GM23338 (cell line): Measurements from ENCODE around the gene ALDH16A1. TPM values are rescaled to one million over a fixed set of nuclear protein-coding genes. Genes with fewer than 3 reads are reported as not detected.

Experiments
- ATAC-seq: fragments of 200-7000 bp; cut with Tn5 transposase; 3 replicates; pipeline ENCODE4 v1.9.1; 2020
- DNase-seq: peaks from one replicate; pipeline ENCODE4 v3.0.0-alpha.2; 2015; ENCODE audit warnings: low spot score
- H2AFZ ChIP-seq: fragments of 200-600 bp; sonication (generic); 2 replicates; pipeline ENCODE4 v1.8.0; 2016; ENCODE audit warnings: antibody characterized with exemption, mild to moderate bottlenecking, moderate library complexity
- H3F3A ChIP-seq: fragments of 200-600 bp; sonication (generic); replicated peaks from 2 replicates; pipeline ENCODE4 v1.8.0; 2017; ENCODE audit warnings: antibody characterized with exemption, mixed run types, low read depth
- H3K27ac ChIP-seq: fragments of 200-600 bp; sonication (generic); 2 replicates; pipeline ENCODE4 v1.6.1; 2016; ENCODE audit warnings: low read depth
- H3K27me3 ChIP-seq: fragments of 200-600 bp; sonication (generic); 2 replicates; pipeline ENCODE4 v1.8.0; 2016; ENCODE audit warnings: mild to moderate bottlenecking, mixed run types, moderate library complexity; ENCODE audit not compliant: insufficient read depth
- H3K36me3 ChIP-seq: fragments of 200-600 bp; sonication (generic); 2 replicates; pipeline ENCODE4 v1.8.0; 2016; ENCODE audit warnings: mild to moderate bottlenecking; ENCODE audit not compliant: insufficient read depth
- H3K4me1 ChIP-seq: fragments of 200-600 bp; sonication (generic); 2 replicates; pipeline ENCODE4 v1.8.0; 2016; ENCODE audit warnings: mild to moderate bottlenecking, moderate library complexity; ENCODE audit not compliant: insufficient read depth
- H3K4me2 ChIP-seq: fragments of 200-600 bp; sonication (generic); 2 replicates; pipeline ENCODE4 v1.7.1; 2017; ENCODE audit warnings: mixed run types
- H3K4me3 ChIP-seq: fragments of 200-600 bp; sonication (generic); 2 replicates; pipeline ENCODE4 v1.6.1; 2016; ENCODE audit warnings: mixed run types
- H3K79me2 ChIP-seq: fragments of 200-600 bp; sonication (generic); replicated peaks from 2 replicates; pipeline ENCODE4 v1.8.0; 2017; ENCODE audit warnings: mild to moderate bottlenecking; ENCODE audit not compliant: insufficient read depth
- H3K9me2 ChIP-seq: fragments of 200-600 bp; sonication (generic); 2 replicates; pipeline ENCODE4 v1.8.0; 2017; ENCODE audit not compliant: insufficient read depth
- H4K20me1 ChIP-seq: fragments of 200-600 bp; sonication (generic); replicated peaks from 2 replicates; pipeline ENCODE4 v1.8.0; 2017; ENCODE audit warnings: mild to moderate bottlenecking; ENCODE audit not compliant: insufficient read depth
- H3K27ac Mint-ChIP-seq: 2 replicates; pipeline ENCODE4 v1.8.0; 2020; ENCODE audit warnings: inconsistent platforms, mild to moderate bottlenecking, moderate library complexity, mixed read lengths
- H3K27me3 Mint-ChIP-seq: 3 replicates; pipeline ENCODE4 v1.8.0; 2022; ENCODE audit warnings: low read depth, mild to moderate bottlenecking, moderate library complexity, mixed read lengths, inconsistent platforms; ENCODE audit not compliant: insufficient read depth, poor library complexity
- H3K36me3 Mint-ChIP-seq: 3 replicates; pipeline ENCODE4 v1.8.0; 2021; ENCODE audit warnings: low read depth, mild to moderate bottlenecking, inconsistent platforms, moderate library complexity, mixed read lengths
- H3K4me1 Mint-ChIP-seq: 3 replicates; pipeline ENCODE4 v1.8.0; 2020; ENCODE audit warnings: mild to moderate bottlenecking, inconsistent platforms, mixed read lengths
- H3K4me3 Mint-ChIP-seq: 3 replicates; pipeline ENCODE4 v1.8.0; 2021; ENCODE audit warnings: moderate library complexity, mild to moderate bottlenecking, inconsistent platforms, mixed read lengths
- H3K9me3 Mint-ChIP-seq: 3 replicates; pipeline ENCODE4 v1.8.0; 2020; ENCODE audit warnings: moderate library complexity, mild to moderate bottlenecking, inconsistent platforms, mixed read lengths
- CREB1 ChIP-seq: fragments of 250-450 bp; sonication (Bioruptor Pico); IDR thresholded peaks from 2 replicates; pipeline ENCODE4 v1.5.0; 2020; ENCODE audit warnings: low read depth, mild to moderate bottlenecking, moderate library complexity
- CTCF ChIP-seq, 2 experiments: fragments of 200-600 bp in 1 of 2; sonication (generic) in 1 of 2; conservative IDR thresholded peaks; 2 replicates each; pipeline versions ENCODE4 v1.5.1 to v1.6.1; 2016 to 2017; ENCODE audit warnings: antibody characterized with exemption in 2 of 2, low read depth in 2 of 2, mild to moderate bottlenecking in 2 of 2, moderate library complexity in 1 of 2
- EZH2 ChIP-seq: fragments of 200-600 bp; sonication (generic); IDR thresholded peaks from one replicate; pipeline ENCODE4 v1.8.0; 2017; ENCODE audit warnings: antibody characterized with exemption, mild to moderate bottlenecking, low read depth; ENCODE audit not compliant: unreplicated experiment
- NANOG ChIP-seq: IDR thresholded peaks from 2 replicates; pipeline ENCODE4 v1.6.1; 2016; ENCODE audit warnings: antibody characterized with exemption, borderline replicate concordance
- POLR2AphosphoS5 ChIP-seq: IDR thresholded peaks from 2 replicates; pipeline ENCODE4 v1.6.1; 2016; ENCODE audit warnings: antibody characterized with exemption, low read depth
- STAT1 ChIP-seq: IDR thresholded peaks from one replicate; pipeline ENCODE4 v1.6.1; 2016; ENCODE audit warnings: antibody characterized with exemption; ENCODE audit not compliant: unreplicated experiment
- ZNF331 ChIP-seq: fragments of 250-450 bp; sonication (Bioruptor Pico); IDR thresholded peaks from 2 replicates; pipeline ENCODE4 v1.5.0; 2020; ENCODE audit warnings: low read depth, mild to moderate bottlenecking, moderate library complexity
- polyA plus RNA-seq: library from polyadenylated mRNA; unstranded; fragments of >200 nt; fragmentation: Nextera tagmentation; extraction: Ambion mirVana; gene quantifications from 2 replicates; pipeline ENCODE4 v1.2.1, GENCODE V29; 2016
- total RNA-seq: library from RNA; depleted of rRNA; stranded (reverse); fragments of >200 nt; shearing (Covaris generic); gene quantifications from 2 replicates; pipeline ENCODE4 v1.2.3, GENCODE V29; 2014
- TF ChIP-seq, protein P1 (sequence below): IDR thresholded peaks from one replicate; pipeline ENCODE4 v1.6.1; 2018; ENCODE audit warnings: antibody characterized with exemption; ENCODE audit not compliant: unreplicated experiment

ALDH16A1 gene
- total and polyA plus RNA-seq, 2 experiments from 2014 or later = 16.8 to 57.3 TPM

GRCh38 chr19:49489601-49490167 is 36.7 kb downstream of the ALDH16A1 start:
- Mint-ChIP-seq H3K4me1 (peaks cover 13% of the 10 kb centered on the region; the same call in 2 of the 3 replicates), H3K27me3 (peaks cover 63% of the 10 kb centered on the region), H3K9me3 (peaks cover 18% of the 10 kb centered on the region), H3K4me3 (peak overlapping the region; percentile 98), H3K36me3 (peaks cover 64% of the 10 kb centered on the region), H3K27ac (peak overlapping the region; percentile 99)
- peak overlapping the region; percentile 96 for H3K4me2 ChIP-seq
- H3K4me1 ChIP-seq = peaks cover 10% of the 10 kb centered on the region; the same call in 1 of the 2 replicates
- H3K36me3 ChIP-seq = peaks cover 40% of the 10 kb centered on the region
- no peak overlapping the region for H2AFZ ChIP-seq
- peaks cover 23% of the 10 kb centered on the region for H4K20me1 ChIP-seq
- peak overlapping the region; percentile 100 for H3K27ac ChIP-seq
- peaks cover 65% of the 10 kb centered on the region for H3F3A ChIP-seq
- no peak for DNase-seq
- no peaks in the 10 kb centered on the region for H3K27me3 ChIP-seq
- H3K4me3 ChIP-seq = peak overlapping the region; percentile 95
- peaks cover 31% of the 10 kb centered on the region for H3K79me2 ChIP-seq
- H3K9me2 ChIP-seq = no peaks in the 10 kb centered on the region
- TF ChIP-seq POLR2AphosphoS5 (peak; percentile 40), CTCF (conservative IDR thresholded peaks at IDR 0.05; ENCODE audit: low read depth in 2 of 2) (no peak), ZNF331 (CRISPR knock-in tag) (no peak)
- ATAC-seq = no peak

DNA sequence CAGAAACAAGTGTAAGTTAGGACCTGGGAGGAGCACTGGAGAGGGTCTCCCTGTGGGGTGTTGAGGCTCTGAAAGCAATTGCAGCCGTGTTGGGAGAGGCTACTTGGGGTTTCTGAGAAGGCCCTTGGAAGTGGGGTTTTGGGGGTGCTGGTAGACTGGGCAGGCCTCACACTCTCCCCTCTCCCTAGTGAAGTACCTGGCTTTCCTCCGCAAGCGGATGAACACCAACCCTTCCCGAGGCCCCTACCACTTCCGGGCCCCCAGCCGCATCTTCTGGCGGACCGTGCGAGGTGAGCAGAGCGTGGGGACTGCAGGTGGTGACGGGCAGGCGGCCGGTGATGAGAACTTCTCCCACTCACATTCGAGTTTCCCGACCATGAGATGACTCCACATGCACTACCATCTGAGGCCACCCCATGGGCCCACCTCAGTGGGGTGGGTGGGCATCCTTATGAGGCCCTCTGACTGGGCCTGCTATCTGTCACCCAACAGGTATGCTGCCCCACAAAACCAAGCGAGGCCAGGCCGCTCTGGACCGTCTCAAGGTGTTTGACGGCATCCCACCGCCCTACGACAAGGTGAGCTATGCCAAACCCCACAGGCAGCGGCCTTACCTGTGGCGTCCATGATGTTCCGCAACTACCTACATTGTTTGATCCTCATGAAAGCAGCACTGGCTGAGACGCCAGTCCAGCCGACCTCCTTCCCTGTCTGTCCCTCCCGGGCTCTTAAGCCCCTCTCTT is 37.4 kb downstream of the ALDH16A1 start:
- peaks cover 14% of the 10 kb centered on the region; the same call in 1 of the 2 replicates for H3K4me1 ChIP-seq
- H2AFZ ChIP-seq = no peak overlapping the region
- H3K27me3 Mint-ChIP-seq = peaks cover 70% of the 10 kb centered on the region
- peaks cover 40% of the 10 kb centered on the region for H3K36me3 ChIP-seq
- H3K4me3 Mint-ChIP-seq = peak overlapping the region; percentile 98
- H3F3A ChIP-seq = peaks cover 73% of the 10 kb centered on the region
- peak overlapping the region; percentile 100 for H3K27ac ChIP-seq
- TF ChIP-seq CREB1 (CRISPR knock-in tag) (no peak), NANOG (no peak), EZH2 (no peak), STAT1 (no peak)
- TF ChIP-seq, protein P1, sequence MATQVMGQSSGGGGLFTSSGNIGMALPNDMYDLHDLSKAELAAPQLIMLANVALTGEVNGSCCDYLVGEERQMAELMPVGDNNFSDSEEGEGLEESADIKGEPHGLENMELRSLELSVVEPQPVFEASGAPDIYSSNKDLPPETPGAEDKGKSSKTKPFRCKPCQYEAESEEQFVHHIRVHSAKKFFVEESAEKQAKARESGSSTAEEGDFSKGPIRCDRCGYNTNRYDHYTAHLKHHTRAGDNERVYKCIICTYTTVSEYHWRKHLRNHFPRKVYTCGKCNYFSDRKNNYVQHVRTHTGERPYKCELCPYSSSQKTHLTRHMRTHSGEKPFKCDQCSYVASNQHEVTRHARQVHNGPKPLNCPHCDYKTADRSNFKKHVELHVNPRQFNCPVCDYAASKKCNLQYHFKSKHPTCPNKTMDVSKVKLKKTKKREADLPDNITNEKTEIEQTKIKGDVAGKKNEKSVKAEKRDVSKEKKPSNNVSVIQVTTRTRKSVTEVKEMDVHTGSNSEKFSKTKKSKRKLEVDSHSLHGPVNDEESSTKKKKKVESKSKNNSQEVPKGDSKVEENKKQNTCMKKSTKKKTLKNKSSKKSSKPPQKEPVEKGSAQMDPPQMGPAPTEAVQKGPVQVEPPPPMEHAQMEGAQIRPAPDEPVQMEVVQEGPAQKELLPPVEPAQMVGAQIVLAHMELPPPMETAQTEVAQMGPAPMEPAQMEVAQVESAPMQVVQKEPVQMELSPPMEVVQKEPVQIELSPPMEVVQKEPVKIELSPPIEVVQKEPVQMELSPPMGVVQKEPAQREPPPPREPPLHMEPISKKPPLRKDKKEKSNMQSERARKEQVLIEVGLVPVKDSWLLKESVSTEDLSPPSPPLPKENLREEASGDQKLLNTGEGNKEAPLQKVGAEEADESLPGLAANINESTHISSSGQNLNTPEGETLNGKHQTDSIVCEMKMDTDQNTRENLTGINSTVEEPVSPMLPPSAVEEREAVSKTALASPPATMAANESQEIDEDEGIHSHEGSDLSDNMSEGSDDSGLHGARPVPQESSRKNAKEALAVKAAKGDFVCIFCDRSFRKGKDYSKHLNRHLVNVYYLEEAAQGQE = no peak
- peaks cover 64% of the 10 kb centered on the region for H3K36me3 Mint-ChIP-seq
- peaks cover 13% of the 10 kb centered on the region; the same call in 2 of the 3 replicates for H3K4me1 Mint-ChIP-seq
- H3K9me3 Mint-ChIP-seq = peaks cover 18% of the 10 kb centered on the region
- peaks cover 23% of the 10 kb centered on the region for H4K20me1 ChIP-seq
- H3K27ac Mint-ChIP-seq = peak overlapping the region; percentile 99
- H3K4me3 ChIP-seq = peak overlapping the region; percentile 95; the same call in 1 of the 2 replicates
- no peak for ATAC-seq
- peak overlapping the region; percentile 96; the same call in 1 of the 2 replicates for H3K4me2 ChIP-seq
- no peaks in the 10 kb centered on the region for H3K9me2 ChIP-seq
- H3K79me2 ChIP-seq = peaks cover 31% of the 10 kb centered on the region
- no peak for DNase-seq
- no peaks in the 10 kb centered on the region for H3K27me3 ChIP-seq
